SK-N-SH (cell line): ENCODE data around the gene AHDC1. TPM values are rescaled to one million over a fixed set of nuclear protein-coding genes. Genes with fewer than 3 reads are reported as not detected.

ENCODE experiments used
- CTCF ChIA-PET: fragments of 300-600, 350-600 bp; formaldehyde crosslinking; extraction: SDS; loops from one replicate; lab custom pipeline; 2021; lab: Yijun Ruan, JAX
- POLR2A ChIA-PET: fragments of 350-600 bp; sonication (Branson Sonifier 250); formaldehyde crosslinking; extraction: SDS; loops from one replicate; lab custom pipeline; 2020; ENCODE audit warnings: antibody characterized with exemption, inconsistent platforms; lab: Yijun Ruan, JAX
- DNase-seq: peaks from one replicate; pipeline ENCODE4 v3.0.0; 2012
- H2AFZ ChIP-seq: fragments of 200-600 bp; sonication (generic); 2 replicates; pipeline ENCODE4 v1.8.1; 2016; ENCODE audit warnings: antibody characterized with exemption, mild to moderate bottlenecking, low read depth
- H3F3A ChIP-seq: fragments of 200-600 bp; sonication (generic); replicated peaks from 2 replicates; pipeline ENCODE3; 2016; ENCODE audit warnings: antibody characterized with exemption, mild to moderate bottlenecking; ENCODE audit not compliant: insufficient read depth
- H3K27ac ChIP-seq, 2 experiments: fragments of 200-500 bp in 1 of 2; fragments of 200-600 bp in 1 of 2; sonication (Bioruptor generic) in 1 of 2; sonication (generic), shearing (Covaris generic) in 1 of 2; 2 replicates each; pipeline versions ENCODE4 v1.5.1 to v1.6.1; 2014 to 2016; ENCODE audit warnings: low read depth in 2 of 2, inconsistent platforms in 1 of 2, low read length in 1 of 2, mild to moderate bottlenecking in 1 of 2, mixed read lengths in 1 of 2
- H3K27me3 ChIP-seq: fragments of 200-600 bp; sonication (generic), shearing (Covaris generic); 2 replicates; pipeline ENCODE4 v1.6.1; 2016; ENCODE audit warnings: mixed run types; ENCODE audit not compliant: insufficient read depth
- H3K36me3 ChIP-seq, 2 experiments: fragments of 200-500 bp in 1 of 2; fragments of 200-600 bp in 1 of 2; sonication (Bioruptor generic) in 1 of 2; sonication (generic) in 1 of 2; replicated peaks in 1 of 2; 2 replicates each; pipeline versions ENCODE3 to v1.5.1; 2014 to 2016; ENCODE audit warnings: low read length in 1 of 2, mild to moderate bottlenecking in 1 of 2; ENCODE audit not compliant: insufficient read depth in 2 of 2, control insufficient read depth in 1 of 2
- H3K4me1 ChIP-seq, 2 experiments: fragments of 200-500 bp in 1 of 2; fragments of 200-600 bp in 1 of 2; sonication (Bioruptor generic) in 1 of 2; sonication (generic), shearing (Covaris generic) in 1 of 2; 2 replicates each; pipeline versions ENCODE4 v1.5.1 to v1.6.1; 2014 to 2016; ENCODE audit warnings: low read depth in 1 of 2, low read length in 1 of 2, mixed run types in 1 of 2; ENCODE audit not compliant: insufficient read depth in 2 of 2, control insufficient read depth in 1 of 2
- H3K4me2 ChIP-seq: fragments of 200-600 bp; sonication (generic), shearing (Covaris generic); 2 replicates; pipeline ENCODE4 v1.6.1; 2017; ENCODE audit warnings: mixed run types
- H3K4me3 ChIP-seq, 2 experiments: fragments of 200-500 bp in 1 of 2; fragments of 200-600 bp in 1 of 2; sonication (Bioruptor generic) in 1 of 2; sonication (generic), shearing (Covaris generic) in 1 of 2; 2 replicates each; pipeline versions ENCODE4 v1.5.1 to v1.8.1; 2014 to 2016; ENCODE audit warnings: low read depth in 2 of 2, inconsistent platforms in 1 of 2, low read length in 1 of 2, mild to moderate bottlenecking in 1 of 2, mixed read lengths in 1 of 2, moderate library complexity in 1 of 2
- H3K79me2 ChIP-seq: fragments of 200-600 bp; sonication (generic); 2 replicates; pipeline ENCODE4 v1.8.1; 2017; ENCODE audit warnings: mild to moderate bottlenecking; ENCODE audit not compliant: insufficient read depth
- H3K9ac ChIP-seq: fragments of 200-600 bp; sonication (generic); 2 replicates; pipeline ENCODE4 v1.6.1; 2017; ENCODE audit warnings: mixed run types
- H3K9me2 ChIP-seq: fragments of 200-600 bp; sonication (generic); 2 replicates; pipeline ENCODE4 v1.6.1; 2017; ENCODE audit warnings: mixed run types
- H3K9me3 ChIP-seq: fragments of 200-600 bp; sonication (generic); 2 replicates; pipeline ENCODE4 v1.6.1; 2017; ENCODE audit warnings: mixed run types, mild to moderate bottlenecking, moderate library complexity
- H4K20me1 ChIP-seq: fragments of 200-600 bp; sonication (generic); 2 replicates; pipeline ENCODE4 v1.6.1; 2017; ENCODE audit warnings: mild to moderate bottlenecking, mixed run types; ENCODE audit not compliant: insufficient read depth
- EZH2phosphoT487 ChIP-seq: fragments of 200-600 bp; sonication (generic); IDR thresholded peaks from 2 replicates; pipeline ENCODE4 v1.6.1; 2017; ENCODE audit warnings: low read depth, mixed run types, mild to moderate bottlenecking, antibody characterized with exemption, moderate library complexity, borderline replicate concordance
- GABPA ChIP-seq: IDR thresholded peaks from 2 replicates; pipeline ENCODE4 v1.4.0; 2012; ENCODE audit warnings: low read depth, mild to moderate bottlenecking
- JUND ChIP-seq: IDR thresholded peaks from 2 replicates; pipeline ENCODE4 v1.4.0; 2012
- MXI1 ChIP-seq: IDR thresholded peaks from 2 replicates; pipeline ENCODE4 v1.6.1; 2012; ENCODE audit warnings: mild to moderate bottlenecking, low read depth, low read length, improper control_type of control experiment
- POLR2AphosphoS5 ChIP-seq: IDR thresholded peaks from 2 replicates; pipeline ENCODE4 v1.6.1; 2012; ENCODE audit warnings: low read depth, low read length
- RCOR1 ChIP-seq: fragments of 150-350 bp; IDR thresholded peaks from 2 replicates; pipeline ENCODE4 v1.6.1; 2017; ENCODE audit warnings: antibody characterized with exemption, low read length
- SIN3A ChIP-seq: IDR thresholded peaks from 2 replicates; pipeline ENCODE4 v1.6.1; 2012; ENCODE audit warnings: low read depth, mild to moderate bottlenecking, low read length, moderate library complexity, borderline replicate concordance
- SMC3 ChIP-seq: IDR thresholded peaks from 2 replicates; pipeline ENCODE4 v1.6.1; 2012; ENCODE audit warnings: low read depth, low read length, improper control_type of control experiment
- TAF1 ChIP-seq: IDR thresholded peaks from 2 replicates; pipeline ENCODE4 v1.6.1; 2012; ENCODE audit warnings: low read depth, mild to moderate bottlenecking, low read length, moderate library complexity, borderline replicate concordance
- YY1 ChIP-seq: IDR thresholded peaks from 2 replicates; pipeline ENCODE4 v1.4.0; 2012; ENCODE audit warnings: low read depth, mild to moderate bottlenecking
- ZBTB33 ChIP-seq: IDR thresholded peaks from 2 replicates; pipeline ENCODE4 v1.4.0; 2012; ENCODE audit warnings: low read depth, borderline replicate concordance
- WGBS: methylation state at CpG from one replicate; pipeline ENCODE4 v1.1.6; 2017; ENCODE audit warnings: low lambda C conversion rate; 5-methylcytosine and 5-hydroxymethylcytosine counted together
- polyA plus RNA-seq, 3 experiments: library from polyadenylated mRNA; depleted of rRNA; stranded (reverse); fragments of >200 nt; gene quantifications; 2 replicates each; pipeline ENCODE4 v1.2.3, GENCODE V29; 2012

AHDC1 gene
- polyA plus RNA-seq, 1 of the 3 experiments (the other 2 are of a cell fraction): 8.5 TPM

GRCh38 chr1:27551170-27551952 lies 52.6 kb downstream of the AHDC1 start:
- Histone ChIP-seq H3K9me3 (no peaks in the 10 kb centered on the region), H3K4me1 (no peaks in the 10 kb centered on the region; a peak in 2 of 4 replicates), H3K9ac (no peak overlapping the region), H4K20me1 (no peaks in the 10 kb centered on the region), H3K4me3 (no peak overlapping the region), H3K9me2 (no peaks in the 10 kb centered on the region), H3K27ac (no peak overlapping the region), H3K27me3 (no peaks in the 10 kb centered on the region), H3K36me3 (peaks cover 8 to 58% of the 10 kb centered on the region in 2 experiments), H3K4me2 (no peak overlapping the region), H3K79me2 (peaks cover 12% of the 10 kb centered on the region; the same call in 1 of the 2 replicates), H3F3A (no peaks in the 10 kb centered on the region), H2AFZ (no peak overlapping the region)
- 98% methylated on average over 30 of the region's 48 CpGs for WGBS
- TF ChIP-seq GABPA (no peak), JUND (no peak), SMC3 (no peak), POLR2AphosphoS5 (no peak), TAF1 (no peak), MXI1 (no peak), YY1 (no peak)
- ChIA-PET POLR2A (interaction anchor here (0.9 kb wide), 1 partner anchor 11 kb away, joined by 3 read pairs; no protein-coding TSS in a partner anchor), CTCF (interaction anchor here (1.2 to 24.8 kb wide), 4 partner anchors 10 to 52 kb away, joined by 4 to 603 read pairs (median 90); partner anchors contain the start of gene AHDC1)
- DNase-seq: no peak

- POLR2A ChIA-PET: no interaction called here
- Histone ChIP-seq H3K36me3 (peaks cover 8 to 65% of the 10 kb centered on the region in 2 experiments), H3F3A (no peaks in the 10 kb centered on the region), H3K4me2 (no peak overlapping the region), H3K79me2 (0 out of 2 replicates have a peak, but pooled peaks cover 9% of the 10 kb centered on the region), H3K27me3 (no peaks in the 10 kb centered on the region), H3K9ac (no peak overlapping the region), H4K20me1 (no peaks in the 10 kb centered on the region), H3K4me1 (peaks cover 0 to 3% of the 10 kb centered on the region in 2 experiments; a peak in 2 of 4 replicates), H3K4me3 (no peak overlapping the region), H3K27ac (no peak overlapping the region), H3K9me3 (no peaks in the 10 kb centered on the region), H2AFZ (no peak overlapping the region), H3K9me2 (no peaks in the 10 kb centered on the region)
- DNase-seq: no peak
- 96% methylated on average over 9 of the region's 44 CpGs for WGBS
- TF ChIP-seq EZH2phosphoT487: no peak
- no peak for TF ChIP-seq TAF1
- no peak for TF ChIP-seq SMC3
- no peak for TF ChIP-seq SIN3A
- TF ChIP-seq ZBTB33: no peak
- TF ChIP-seq GABPA: no peak
- no peak for TF ChIP-seq RCOR1
- CTCF ChIA-PET: interaction anchor here (1.0 to 9.6 kb wide), 4 partner anchors 9 to 50 kb away, joined by 3 to 176 read pairs (median 4); no protein-coding TSS in a partner anchor
These were observed 53.3 kb downstream of the AHDC1 start for GRCh38 chr1:27550510-27551169.
